Esophagus muscularis mucosa (tissue), 4 donors: ENCODE data around the gene ABCG2. TPM values are rescaled to one million over a fixed set of nuclear protein-coding genes. Genes with fewer than 3 reads are reported as not detected.

Experiments used
- DNase-seq: peaks from one replicate; pipeline ENCODE4 v3.0.0-alpha.2; 2017; ENCODE audit errors: extremely low spot score
- H3K27ac ChIP-seq, 4 donors: fragments of 200-600 bp; sonication (generic); replicated peaks in 1 of 4; 1 replicate in 3 of 4; 2 replicates in 1 of 4; pipeline ENCODE4 v1.5.1; 2016 to 2019; ENCODE audit warnings: mild to moderate bottlenecking in 1 of 4
- H3K27me3 ChIP-seq, 4 donors: fragments of 200-600 bp; sonication (generic); one replicate each; pipeline versions ENCODE4 v1.5.1 to v1.6.0; 2016 to 2019
- H3K36me3 ChIP-seq, 4 donors: fragments of 200-600 bp; sonication (generic); one replicate each; pipeline ENCODE4 v1.5.1; 2016 to 2019
- H3K4me1 ChIP-seq, 4 donors: fragments of 200-600 bp; sonication (generic); one replicate each; pipeline ENCODE4 v1.5.1; 2016 to 2019
- H3K4me3 ChIP-seq, 4 donors: fragments of 200-600 bp; sonication (generic); 1 replicate in 2 of 4; 2 replicates in 2 of 4; pipeline ENCODE4 v1.5.1; 2016 to 2019; ENCODE audit warnings: mild to moderate bottlenecking in 4 of 4, moderate library complexity in 1 of 4
- H3K9me3 ChIP-seq, 4 donors: fragments of 200-600 bp; sonication (generic); 1 replicate in 3 of 4; 2 replicates in 1 of 4; pipeline ENCODE4 v1.5.1; 2016 to 2019
- CTCF ChIP-seq, 3 experiments: fragments of 200-600 bp in 2 of 3; fragments of 450-650 bp in 1 of 3; sonication (generic) in 2 of 3; IDR thresholded peaks; one replicate each; pipeline ENCODE4 v1.5.1; 2017 to 2019; ENCODE audit warnings: antibody characterized with exemption in 3 of 3, mild to moderate bottlenecking in 2 of 3, moderate library complexity in 1 of 3
- EP300 ChIP-seq: sonication (generic); formaldehyde crosslinking; IDR thresholded peaks from one replicate; pipeline ENCODE4 v1.6.1; 2017; ENCODE audit warnings: antibody characterized with exemption
- POLR2A ChIP-seq: fragments of 450-650 bp; IDR thresholded peaks from one replicate; pipeline ENCODE4 v1.6.1; 2017; ENCODE audit warnings: antibody characterized with exemption, moderate library complexity, mild to moderate bottlenecking, low read depth
- POLR2AphosphoS5 ChIP-seq, 2 donors: sonication (generic); formaldehyde crosslinking; IDR thresholded peaks; one replicate each; pipeline ENCODE4 v1.6.1; 2017; ENCODE audit warnings: antibody characterized with exemption in 2 of 2
- WGBS: methylation state at CpG from one replicate; pipeline ENCODE4 v1.1.5; 2018; 5-methylcytosine and 5-hydroxymethylcytosine counted together
- intact Hi-C: fragments of 100-400 bp; cut with DNase I; formaldehyde crosslinking; loops from one replicate; pipeline ENCODE4 v1.15.1; 2023
- total RNA-seq, 4 donors: library from RNA; depleted of rRNA; stranded (reverse); fragments of >200 nt; gene quantifications; one replicate each; pipeline versions ENCODE4 v1.1.0 to v1.2.1, GENCODE V29; 2016

The ABCG2 gene
- 1 to 10 TPM in 3 of 4 donors, under 1 TPM in 1; 0.83 to 5.2 (median 2.7) TPM for total RNA-seq

GRCh38 chr4:88158489-88159228 lies at the start of gene ABCG2:
Gene ABCG2, minus strand, starts transcription at chr4:88158639. Its CDS starts 18,644 bp downstream, at chr4:88139995.
- no peak for DNase-seq
- H3K4me3 ChIP-seq = peak within 1 kb of the TSS; percentile 52 to 59 (median 56)
- H3K36me3 ChIP-seq = no peaks in the 10 kb centered on the region
- TF ChIP-seq CTCF (IDR thresholded peaks at IDR 0.05) (no peak), POLR2AphosphoS5 (IDR thresholded peaks at IDR 0.05) (no peak), POLR2A (no peak), EP300 (no peak)
- peak within 1 kb of the TSS in 3 of 4 donors; percentile 1 to 48 (median 7) for H3K27ac ChIP-seq
- under 1% methylated on average over 50 of the region's 70 CpGs for WGBS
- peaks cover 0 to 27% (median 0%) of the 10 kb centered on the region in 4 donors for H3K27me3 ChIP-seq
- intact Hi-C loops = no loop called here
- H3K4me1 ChIP-seq = peaks cover 0 to 15% (median 13%) of the 10 kb centered on the region in 4 donors
- H3K9me3 ChIP-seq = no peaks in the 10 kb centered on the region

GRCh38 chr4:88208156-88208555 lies 49.7 kb upstream of the ABCG2 start:
- H3K9me3 ChIP-seq = no peaks in the 10 kb centered on the region
- TF ChIP-seq EP300 (no peak), CTCF (IDR thresholded peaks at IDR 0.05) (no peak), POLR2A (no peak), POLR2AphosphoS5 (IDR thresholded peaks at IDR 0.05) (no peak)
- H3K4me1 ChIP-seq = peaks cover 0 to 4% (median 0%) of the 10 kb centered on the region in 4 donors
- intact Hi-C loops = no loop called here
- no peak overlapping the region for H3K4me3 ChIP-seq
- WGBS = 63% methylated on average over 4 of the region's 4 CpGs
- no peaks in the 10 kb centered on the region for H3K36me3 ChIP-seq
- no peaks in the 10 kb centered on the region for H3K27me3 ChIP-seq
- no peak overlapping the region for H3K27ac ChIP-seq
- DNase-seq = peak; percentile 81

GRCh38 chr4:88207171-88207570 lies 48.7 kb upstream of the ABCG2 start:
- no peaks in the 10 kb centered on the region for H3K9me3 ChIP-seq
- H3K27ac ChIP-seq = no peak overlapping the region
- WGBS = 70% methylated on average over 4 of the region's 4 CpGs
- H3K36me3 ChIP-seq = no peaks in the 10 kb centered on the region
- no peak overlapping the region for H3K4me3 ChIP-seq
- TF ChIP-seq CTCF (IDR thresholded peaks at IDR 0.05) = no peak
- no peaks in the 10 kb centered on the region for H3K27me3 ChIP-seq
- intact Hi-C loops = no loop called here
- peaks cover 0 to 4% (median 0%) of the 10 kb centered on the region in 4 donors for H3K4me1 ChIP-seq
- DNase-seq = no peak

- no peak for DNase-seq
- H3K9me3 ChIP-seq = no peaks in the 10 kb centered on the region
- H3K27ac ChIP-seq = no peak overlapping the region
- H3K27me3 ChIP-seq = no peaks in the 10 kb centered on the region
- no peak overlapping the region for H3K4me3 ChIP-seq
- no peaks in the 10 kb centered on the region for H3K36me3 ChIP-seq
- TF ChIP-seq POLR2A (no peak), EP300 (no peak), POLR2AphosphoS5 (IDR thresholded peaks at IDR 0.05) (no peak), CTCF (IDR thresholded peaks at IDR 0.05) (no peak)
- intact Hi-C loops = no loop called here
- no peaks in the 10 kb centered on the region for H3K4me1 ChIP-seq
- WGBS = 13% methylated on average over 1 of the region's 1 CpG
Measured at GRCh38 chr4:88204882-88205281, 46.4 kb upstream of the ABCG2 start.

- 85% methylated on average over 6 of the region's 6 CpGs for WGBS
- Histone ChIP-seq H3K9me3 (no peaks in the 10 kb centered on the region), H3K4me3 (no peak overlapping the region), H3K27ac (no peak overlapping the region), H3K27me3 (no peaks in the 10 kb centered on the region), H3K4me1 (no peaks in the 10 kb centered on the region), H3K36me3 (no peaks in the 10 kb centered on the region)
- no peak for DNase-seq
- TF ChIP-seq POLR2A (no peak), CTCF (IDR thresholded peaks at IDR 0.05) (no peak), EP300 (no peak), POLR2AphosphoS5 (IDR thresholded peaks at IDR 0.05) (no peak)
- intact Hi-C loops = no loop called here
Measured at GRCh38 chr4:88202443-88202842, 44.0 kb upstream of the ABCG2 start.
